HG02678 (cell line): ENCODE results near the gene SEMA3B.
"Not testable (repeated sequence)": the region's sequence is repeated elsewhere in the genome, so short reads cannot be mapped to it uniquely, and the experiment has no call there.

Experiments
- ATAC-seq: cut with Tn5 transposase; IDR thresholded peaks from one replicate; pipeline ENCODE4 v1.9.1; 2021; ENCODE audit warnings: mild to moderate bottlenecking, moderate library complexity; ENCODE audit not compliant: unreplicated experiment

Gene SEMA3B

DNA sequence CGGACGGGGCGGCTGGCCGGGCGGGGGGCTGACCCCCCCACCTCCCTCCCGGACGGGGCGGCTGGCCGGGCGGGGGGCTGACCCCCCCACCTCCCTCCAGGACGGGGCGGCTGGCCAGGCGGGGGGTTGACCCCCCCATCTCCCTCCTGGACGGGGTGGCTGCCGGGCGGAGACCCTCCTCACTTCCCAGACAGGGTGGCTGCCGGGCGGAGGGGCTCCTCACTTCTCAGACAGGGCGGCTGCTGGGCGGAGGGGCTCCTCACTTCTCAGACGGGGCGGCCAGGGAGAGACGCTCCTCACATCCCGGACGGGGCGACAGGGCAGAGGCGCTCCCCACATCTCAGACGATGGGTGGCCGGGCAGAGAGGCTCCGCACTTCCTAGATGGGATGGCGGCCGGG is 43.1 kb downstream of the SEMA3B start:
- not testable (repeated sequence) for ATAC-seq

- ATAC-seq: no peak
Observed at GRCh38 chr3:50314342-50314741, 45.4 kb downstream of the SEMA3B start.

GRCh38 chr3:50314816-50315215 is 45.9 kb downstream of the SEMA3B start:
- ATAC-seq: no peak

DNA sequence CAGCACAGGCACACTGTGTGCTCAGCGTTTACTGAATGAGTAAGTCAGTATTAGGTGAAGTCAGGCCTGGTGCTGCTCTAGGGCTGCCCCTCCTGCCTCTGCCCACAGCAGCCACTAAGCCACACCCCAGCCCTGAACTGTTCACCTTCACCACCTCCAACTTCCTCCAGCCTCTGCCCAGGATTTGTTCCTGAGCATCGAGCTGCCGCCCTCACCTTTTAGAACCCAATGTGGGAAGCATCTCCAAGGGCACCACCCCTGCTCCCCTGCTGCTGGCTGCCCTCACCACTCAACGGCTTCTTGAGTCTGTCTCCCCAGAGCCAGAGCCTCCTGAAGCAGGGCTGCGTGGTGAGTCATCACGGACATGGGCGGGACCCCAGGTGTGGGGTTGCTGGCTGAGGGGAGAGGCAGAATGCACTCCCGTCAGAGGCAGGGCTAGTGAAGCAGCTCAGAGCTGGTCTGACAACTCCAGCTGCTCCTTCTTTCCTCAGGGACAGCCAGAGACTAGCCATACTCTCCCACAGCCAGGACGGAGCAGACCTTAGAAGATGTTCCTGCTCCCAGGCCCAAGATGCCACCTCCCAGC is 47.8 kb downstream of the SEMA3B start:
- ATAC-seq: no peak

DNA sequence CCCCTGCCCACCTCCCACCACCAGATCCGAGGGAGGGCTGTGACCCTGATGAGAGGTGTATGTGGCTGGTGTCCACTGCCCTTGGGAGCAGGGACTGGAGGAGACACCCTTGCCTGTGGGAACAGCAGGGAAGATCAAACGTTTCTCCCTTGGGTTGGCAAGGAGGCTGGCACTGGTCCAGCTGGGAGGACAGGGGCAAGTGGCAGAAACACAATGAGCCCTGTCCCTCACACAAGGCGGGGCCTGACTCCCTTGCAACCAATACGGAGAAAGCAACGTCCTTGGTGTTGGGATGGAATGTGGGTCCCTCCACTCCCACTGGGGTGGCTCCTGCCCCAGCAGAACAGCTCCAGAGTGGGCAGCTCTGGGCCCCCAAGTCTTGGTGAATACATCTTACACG is 48.4 kb downstream of the SEMA3B start:
- no peak for ATAC-seq

DNA sequence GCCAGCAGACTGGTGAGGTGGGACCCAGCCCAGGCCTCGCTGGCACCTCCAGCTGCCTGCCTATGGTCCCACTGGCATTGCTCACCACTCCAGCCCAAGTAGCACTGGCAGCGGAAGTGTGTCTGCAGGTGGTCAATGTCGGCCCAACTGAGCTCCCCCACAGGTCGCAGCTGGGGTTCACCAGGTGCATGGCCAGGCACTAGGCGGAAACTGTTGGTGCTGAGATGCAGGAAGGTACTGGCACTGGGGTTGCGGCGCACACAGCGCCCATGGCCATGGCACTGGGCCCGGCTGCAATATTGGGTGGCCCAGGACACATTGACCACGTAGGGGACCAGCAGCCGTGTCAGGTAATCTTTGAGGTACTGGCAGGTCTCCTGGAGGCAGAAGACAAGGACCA is 49.2 kb downstream of the SEMA3B start:
- no peak for ATAC-seq

DNA sequence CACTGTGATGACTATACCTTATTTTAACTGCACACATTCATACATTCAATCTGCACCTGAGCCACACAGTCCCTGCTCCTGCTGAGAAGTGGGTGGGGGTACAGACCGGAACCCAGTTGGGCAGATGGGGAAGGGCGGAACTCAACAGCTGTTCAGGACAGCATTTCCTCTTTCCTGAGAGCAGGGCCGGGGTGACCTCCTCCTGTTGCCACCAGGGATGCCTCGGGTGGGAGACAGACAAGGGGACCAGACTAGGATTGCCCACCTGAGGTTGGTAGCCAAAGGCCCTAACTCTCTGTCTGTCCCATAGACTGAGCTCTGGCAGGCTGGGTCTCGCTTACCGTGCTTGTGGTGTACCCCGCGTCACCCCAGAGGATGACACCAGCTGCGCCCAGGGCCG is 49.7 kb downstream of the SEMA3B start:
- ATAC-seq: no peak

GRCh38 chr3:50319181-50319893 is 50.4 kb downstream of the SEMA3B start:
- no peak for ATAC-seq

DNA sequence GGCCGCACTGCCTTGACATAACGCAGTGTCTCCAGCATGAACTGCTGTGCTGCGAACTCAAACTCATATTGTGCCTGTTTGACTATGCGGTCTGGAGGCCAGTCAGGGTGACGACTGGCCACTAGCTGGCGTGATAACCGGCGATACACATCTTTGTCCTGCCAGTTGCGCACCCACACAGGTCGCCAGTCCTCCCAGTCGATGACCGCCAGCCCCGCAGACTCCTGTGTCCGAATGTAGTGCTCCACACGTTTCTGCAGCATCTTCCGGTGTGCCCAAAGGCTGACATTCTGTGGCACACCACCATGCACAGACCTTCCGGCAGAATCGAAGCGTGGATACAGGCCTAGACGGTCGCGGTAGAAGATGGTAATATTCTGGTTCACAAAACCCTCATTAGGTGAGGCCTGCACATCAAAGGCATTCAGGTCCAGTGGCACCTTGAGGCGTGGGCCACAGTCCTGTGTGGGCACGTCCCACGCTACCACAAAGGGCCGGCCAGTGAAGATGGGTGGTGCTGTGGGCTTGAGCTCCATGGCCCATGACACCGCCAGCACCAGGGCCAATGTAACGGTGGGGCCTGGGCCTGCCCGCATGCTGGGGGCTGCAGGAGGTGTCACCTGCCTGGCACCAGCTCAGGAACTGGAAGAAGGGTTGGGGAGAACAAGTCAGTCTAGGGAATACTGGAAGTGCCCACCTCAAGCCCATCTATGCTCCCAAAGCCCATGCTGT is 51.1 kb downstream of the SEMA3B start:
- ATAC-seq: no peak

- peak; percentile 59 for ATAC-seq
Observed at GRCh38 chr3:50320853-50321335, 51.9 kb downstream of the SEMA3B start.

DNA sequence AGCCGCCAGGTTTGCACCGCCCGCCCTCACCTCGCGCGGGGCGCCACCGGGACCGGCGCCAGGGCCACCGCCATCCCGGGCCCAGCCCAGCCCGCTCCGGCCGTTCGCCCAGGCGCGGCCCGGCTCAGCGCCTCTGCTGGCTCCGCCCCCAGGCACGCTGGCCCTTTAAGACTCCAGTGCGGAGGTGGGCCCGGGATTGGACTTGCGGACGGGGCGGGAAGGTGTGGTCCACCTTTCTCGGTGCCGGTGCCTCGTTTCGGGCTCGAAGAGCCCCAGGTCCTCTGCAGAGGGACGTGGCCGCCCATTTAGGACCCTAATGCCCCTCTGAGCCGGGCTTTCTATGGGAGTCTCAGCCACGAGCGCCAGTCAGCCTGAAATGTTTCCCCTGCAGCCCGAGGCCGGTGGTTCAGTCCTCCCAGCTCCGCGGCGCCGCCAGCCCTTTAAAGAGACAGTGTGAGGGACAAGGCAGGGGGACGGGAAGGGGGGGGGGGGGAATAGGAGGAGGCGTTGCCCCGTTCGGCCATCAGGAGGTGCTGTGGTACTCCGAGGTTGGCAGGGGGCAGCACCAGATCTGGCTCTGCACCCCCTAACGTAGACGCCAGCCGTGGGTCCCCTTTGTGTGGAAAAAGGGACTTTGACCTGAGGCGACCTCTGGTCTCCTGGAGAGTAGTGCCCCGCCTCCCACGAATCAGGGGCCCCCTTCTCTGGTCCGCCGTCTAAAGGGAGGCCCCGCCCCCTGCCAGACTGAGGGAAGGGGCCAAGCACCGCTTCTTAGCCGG is 52.6 kb downstream of the SEMA3B start:
- ATAC-seq: peak; percentile 83

GRCh38 chr3:50322115-50322385 is 53.1 kb downstream of the SEMA3B start:
- ATAC-seq: no peak

- ATAC-seq: no peak
Observed at GRCh38 chr3:50322386-50323091, 53.6 kb downstream of the SEMA3B start, which contains the start of gene HYAL2. HYAL2 (minus strand) TSS chr3:50322745; CDS start chr3:50320489, 2,256 bp downstream.

DNA sequence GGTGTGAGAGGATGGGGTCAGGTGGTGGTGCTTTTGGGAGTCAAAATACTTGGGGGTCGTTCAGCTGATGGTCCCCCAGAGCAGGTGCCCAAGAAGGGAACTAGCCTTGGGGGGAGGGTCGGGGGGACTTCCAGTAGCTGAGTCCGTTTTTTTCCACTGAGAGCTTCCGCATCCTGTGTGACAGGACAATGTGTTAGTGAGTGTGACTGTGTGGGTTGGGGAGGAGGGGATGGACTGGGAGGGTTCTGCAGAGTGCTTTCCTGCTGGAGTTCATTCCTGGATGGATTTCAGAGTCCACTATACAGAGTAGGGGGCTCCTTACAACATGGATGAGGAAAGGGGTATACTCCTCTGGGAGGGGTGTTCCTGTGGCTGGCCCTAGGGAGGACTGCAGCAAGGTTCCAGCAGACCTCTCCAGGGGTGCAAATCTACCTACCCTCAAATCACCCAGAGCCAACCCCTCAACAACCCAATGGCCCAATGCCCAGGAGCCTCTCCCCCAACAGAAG is 54.2 kb downstream of the SEMA3B start:
- ATAC-seq: no peak

DNA sequence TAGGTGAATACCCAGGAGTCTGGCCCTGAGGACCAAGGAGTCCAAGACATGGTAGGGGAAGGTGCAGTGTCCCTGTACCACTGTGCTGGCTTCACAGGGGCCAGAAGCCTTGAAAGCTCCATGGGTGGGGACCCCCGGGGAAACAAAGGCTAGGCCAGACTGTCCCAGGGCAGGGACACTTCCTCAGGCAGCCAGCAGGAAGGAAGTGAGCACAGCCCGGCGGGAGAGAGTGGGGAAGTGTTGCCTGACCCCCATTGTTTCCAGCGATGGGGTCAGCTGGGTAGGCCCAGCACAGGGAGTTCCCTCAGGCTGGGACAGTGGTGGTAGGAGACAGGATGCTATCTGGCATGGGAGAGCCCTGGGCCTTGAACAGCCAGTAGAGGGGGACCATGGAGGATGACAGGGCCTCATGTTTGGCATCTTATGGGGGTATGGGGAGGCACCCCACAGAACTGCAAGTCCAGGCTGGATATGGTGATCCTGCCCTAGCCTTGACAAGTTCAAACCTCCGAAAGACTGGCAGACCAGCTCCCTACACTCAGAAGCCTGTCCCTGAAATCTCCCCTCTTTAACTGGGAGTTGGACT is 54.8 kb downstream of the SEMA3B start:
- ATAC-seq: no peak

GRCh38 chr3:50324351-50325112 is 55.6 kb downstream of the SEMA3B start:
- no peak for ATAC-seq

- no peak for ATAC-seq
Observed at GRCh38 chr3:50325113-50325480, 56.1 kb downstream of the SEMA3B start.

DNA sequence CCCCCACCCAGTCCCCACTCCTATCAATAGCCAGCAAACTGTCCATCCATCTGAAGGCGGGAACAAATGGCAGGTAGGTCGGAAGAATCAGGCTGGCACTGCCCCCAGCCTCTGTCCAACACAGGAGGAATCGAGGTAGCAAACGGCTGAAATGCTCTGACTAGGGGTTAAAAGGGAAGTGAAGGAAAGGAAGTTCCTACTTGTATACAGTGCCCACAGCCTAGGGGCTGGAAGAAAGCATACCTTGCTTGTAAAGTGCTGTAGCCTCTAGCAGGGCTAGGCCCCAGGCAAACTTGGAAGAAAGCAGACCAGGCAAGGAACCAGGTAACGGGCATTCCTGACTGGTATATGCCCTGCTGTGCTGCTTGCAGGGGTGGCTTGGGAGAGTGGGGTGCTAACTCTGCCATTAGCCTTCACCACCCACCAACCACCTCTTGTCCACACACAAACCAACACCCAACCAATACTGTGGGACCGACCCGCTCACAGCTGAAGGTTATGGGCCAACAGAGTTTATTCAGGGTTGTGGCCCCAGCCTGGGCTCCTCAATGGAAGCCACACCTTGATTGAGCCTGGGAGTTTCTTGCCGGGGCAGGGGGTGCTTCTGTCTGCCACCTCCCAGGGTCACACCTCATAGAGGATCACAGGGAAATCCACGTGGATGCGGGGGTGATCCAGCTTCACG is 56.7 kb downstream of the SEMA3B start:
- ATAC-seq: no peak

DNA sequence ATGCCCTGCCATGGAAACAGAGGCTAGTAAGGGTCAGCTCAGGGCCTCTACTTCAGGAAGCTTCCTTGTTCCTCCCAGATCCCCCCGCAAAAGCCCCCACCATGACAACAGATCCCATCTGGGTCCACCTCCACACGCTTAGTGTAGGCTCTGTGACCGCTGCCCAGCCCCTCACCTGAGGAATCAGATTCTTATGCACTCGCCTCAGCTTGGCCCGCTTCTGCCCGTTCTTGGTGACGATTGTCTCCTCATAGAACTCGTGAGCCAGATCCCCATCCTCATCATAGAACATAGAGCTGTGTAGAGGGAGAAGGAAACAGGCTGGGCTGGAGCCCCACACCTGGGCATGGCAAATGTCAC is 57.2 kb downstream of the SEMA3B start:
- ATAC-seq: no peak
